Prostate gland (tissue), 2 donors: Measurements from ENCODE around the gene DNAI2.

Source experiments
- POLR2AphosphoS5 ChIP-seq: sonication (generic); formaldehyde crosslinking; IDR thresholded peaks from one replicate; pipeline ENCODE4 v1.6.1; 2017; ENCODE audit warnings: antibody characterized with exemption
- TF ChIP-seq, protein P1 (sequence below), 4 experiments: fragments of 200-600 bp in 2 of 4; fragments of 450-650 bp in 2 of 4; sonication (generic) in 2 of 4; IDR thresholded peaks; 1 replicate in 3 of 4; 2 replicates in 1 of 4; pipeline ENCODE4 v1.5.1; 2016 to 2019; ENCODE audit warnings: antibody characterized with exemption in 4 of 4, mild to moderate bottlenecking in 2 of 4, moderate library complexity in 2 of 4

GRCh38 chr17:74335529-74336062 lies 61.6 kb downstream of the DNAI2 start:
- TF ChIP-seq, protein P1, sequence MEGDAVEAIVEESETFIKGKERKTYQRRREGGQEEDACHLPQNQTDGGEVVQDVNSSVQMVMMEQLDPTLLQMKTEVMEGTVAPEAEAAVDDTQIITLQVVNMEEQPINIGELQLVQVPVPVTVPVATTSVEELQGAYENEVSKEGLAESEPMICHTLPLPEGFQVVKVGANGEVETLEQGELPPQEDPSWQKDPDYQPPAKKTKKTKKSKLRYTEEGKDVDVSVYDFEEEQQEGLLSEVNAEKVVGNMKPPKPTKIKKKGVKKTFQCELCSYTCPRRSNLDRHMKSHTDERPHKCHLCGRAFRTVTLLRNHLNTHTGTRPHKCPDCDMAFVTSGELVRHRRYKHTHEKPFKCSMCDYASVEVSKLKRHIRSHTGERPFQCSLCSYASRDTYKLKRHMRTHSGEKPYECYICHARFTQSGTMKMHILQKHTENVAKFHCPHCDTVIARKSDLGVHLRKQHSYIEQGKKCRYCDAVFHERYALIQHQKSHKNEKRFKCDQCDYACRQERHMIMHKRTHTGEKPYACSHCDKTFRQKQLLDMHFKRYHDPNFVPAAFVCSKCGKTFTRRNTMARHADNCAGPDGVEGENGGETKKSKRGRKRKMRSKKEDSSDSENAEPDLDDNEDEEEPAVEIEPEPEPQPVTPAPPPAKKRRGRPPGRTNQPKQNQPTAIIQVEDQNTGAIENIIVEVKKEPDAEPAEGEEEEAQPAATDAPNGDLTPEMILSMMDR (IDR thresholded peaks at IDR 0.05) = no peak
- TF ChIP-seq POLR2AphosphoS5 = no peak
